MCF 10A (cell line): ENCODE results near the gene SH2D1A. TPM values are rescaled to one million over a fixed set of nuclear protein-coding genes. Genes with fewer than 3 reads are reported as not detected.

Source experiments
- BruUV-seq: library from RNA; stranded (reverse); fragments of 400-500 nt; replicated peaks from 2 replicates; lab custom pipeline; 2021; lab: Mats Ljungman, UMichigan
- CTCF ChIA-PET: fragments of 300-600 bp; sonication (Branson Sonifier 250); formaldehyde crosslinking; extraction: SDS; loops from one replicate; lab custom pipeline; 2021; ENCODE audit warnings: antibody characterized with exemption, inconsistent platforms; lab: Yijun Ruan, JAX
- POLR2A ChIA-PET: fragments of 300-600, 350-650 bp; sonication (Branson Sonifier 250); formaldehyde crosslinking; extraction: SDS; loops from one replicate; lab custom pipeline; 2020; ENCODE audit warnings: antibody characterized with exemption, inconsistent platforms; lab: Yijun Ruan, JAX
- DNase-seq: peaks from one replicate; pipeline ENCODE4 v3.0.0-alpha.2; 2018; ENCODE audit not compliant: unreplicated experiment
- H3K27ac Mint-ChIP-seq: one replicate; pipeline ENCODE4 v1.8.0; 2022; ENCODE audit warnings: mild to moderate bottlenecking, low read depth, mixed read lengths; ENCODE audit not compliant: unreplicated experiment
- H3K27me3 Mint-ChIP-seq: one replicate; pipeline ENCODE4 v1.8.0; 2022; ENCODE audit warnings: mixed read lengths; ENCODE audit not compliant: insufficient read depth, unreplicated experiment
- H3K36me3 Mint-ChIP-seq: one replicate; pipeline ENCODE4 v1.8.0; 2022; ENCODE audit warnings: mild to moderate bottlenecking, moderate library complexity, mixed read lengths; ENCODE audit not compliant: insufficient read depth, unreplicated experiment
- H3K4me1 Mint-ChIP-seq: one replicate; pipeline ENCODE4 v1.8.0; 2022; ENCODE audit warnings: mixed read lengths; ENCODE audit not compliant: insufficient read depth, unreplicated experiment
- H3K4me3 Mint-ChIP-seq: one replicate; pipeline ENCODE4 v1.8.0; 2022; ENCODE audit warnings: mild to moderate bottlenecking, moderate library complexity, mixed read lengths; ENCODE audit not compliant: unreplicated experiment
- H3K9me3 Mint-ChIP-seq: one replicate; pipeline ENCODE4 v1.8.0; 2022; ENCODE audit warnings: mixed read lengths; ENCODE audit not compliant: unreplicated experiment
- intact Hi-C: fragments of 100-400 bp; cut with micrococcal nuclease; formaldehyde crosslinking; loops from 2 replicates; pipeline ENCODE4 v1.14.1; 2022
- total RNA-seq: library from RNA; stranded (reverse); gene quantifications from 2 replicates; pipeline ENCODE4 v1.2.3, GENCODE V29; 2022
- TF ChIP-seq, protein P1 (sequence below): fragments of 200-600 bp; IDR thresholded peaks from one replicate; pipeline ENCODE4 v1.8.0; 2022; ENCODE audit warnings: antibody characterized with exemption, mild to moderate bottlenecking; ENCODE audit not compliant: unreplicated experiment

The SH2D1A gene
- total RNA-seq, 1 experiment from 2014 or later = not detected

DNA sequence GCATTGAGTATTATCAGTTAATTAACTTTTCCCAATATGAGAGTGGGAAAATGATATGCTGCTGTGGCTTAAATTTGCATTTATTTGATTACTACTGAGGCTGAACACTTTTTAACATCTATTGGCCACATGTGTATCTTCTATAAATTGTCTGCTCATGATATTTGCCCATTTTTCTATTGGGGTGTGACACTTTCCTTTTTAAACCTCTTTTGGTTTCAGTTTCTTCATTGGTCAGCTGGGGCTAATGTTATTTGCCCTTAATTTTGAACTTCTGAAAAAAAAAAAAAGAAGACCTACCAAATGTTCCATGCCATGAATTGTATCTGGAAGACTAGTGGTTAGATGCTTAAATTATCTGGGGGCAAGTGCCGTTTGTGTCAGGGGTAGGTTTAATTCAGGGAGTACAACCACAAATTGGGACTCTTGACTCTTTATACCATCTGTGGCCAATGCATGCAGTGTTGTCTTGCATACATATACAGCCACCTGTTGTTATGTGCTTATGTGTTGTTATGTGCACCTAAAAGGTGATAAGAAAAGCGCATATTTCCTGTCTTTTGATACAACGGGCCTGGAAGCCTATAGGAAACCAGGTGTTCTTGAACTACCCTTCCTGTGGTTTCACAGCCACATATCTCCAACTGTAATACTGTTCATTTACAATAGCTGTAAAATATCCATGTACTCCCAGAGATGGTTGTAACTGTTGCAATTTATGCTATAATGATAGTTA lies 49.0 kb downstream of the SH2D1A start:
- TF ChIP-seq, protein P1, sequence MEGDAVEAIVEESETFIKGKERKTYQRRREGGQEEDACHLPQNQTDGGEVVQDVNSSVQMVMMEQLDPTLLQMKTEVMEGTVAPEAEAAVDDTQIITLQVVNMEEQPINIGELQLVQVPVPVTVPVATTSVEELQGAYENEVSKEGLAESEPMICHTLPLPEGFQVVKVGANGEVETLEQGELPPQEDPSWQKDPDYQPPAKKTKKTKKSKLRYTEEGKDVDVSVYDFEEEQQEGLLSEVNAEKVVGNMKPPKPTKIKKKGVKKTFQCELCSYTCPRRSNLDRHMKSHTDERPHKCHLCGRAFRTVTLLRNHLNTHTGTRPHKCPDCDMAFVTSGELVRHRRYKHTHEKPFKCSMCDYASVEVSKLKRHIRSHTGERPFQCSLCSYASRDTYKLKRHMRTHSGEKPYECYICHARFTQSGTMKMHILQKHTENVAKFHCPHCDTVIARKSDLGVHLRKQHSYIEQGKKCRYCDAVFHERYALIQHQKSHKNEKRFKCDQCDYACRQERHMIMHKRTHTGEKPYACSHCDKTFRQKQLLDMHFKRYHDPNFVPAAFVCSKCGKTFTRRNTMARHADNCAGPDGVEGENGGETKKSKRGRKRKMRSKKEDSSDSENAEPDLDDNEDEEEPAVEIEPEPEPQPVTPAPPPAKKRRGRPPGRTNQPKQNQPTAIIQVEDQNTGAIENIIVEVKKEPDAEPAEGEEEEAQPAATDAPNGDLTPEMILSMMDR = no peak
- Mint-ChIP-seq H3K36me3 (peaks cover 6% of the 10 kb centered on the region), H3K27ac (no peak overlapping the region), H3K4me3 (no peak overlapping the region), H3K4me1 (no peaks in the 10 kb centered on the region), H3K9me3 (no peaks in the 10 kb centered on the region), H3K27me3 (no peaks in the 10 kb centered on the region)
- intact Hi-C loops = no loop called here
- no peak for DNase-seq
- ChIA-PET POLR2A (no interaction called here), CTCF (interaction anchor here (0.7 to 2.0 kb wide), 3 partner anchors 11 to 746 kb away, joined by 3 to 16 read pairs (median 14); no protein-coding TSS in a partner anchor)
- no TSS peak for BruUV-seq

DNA sequence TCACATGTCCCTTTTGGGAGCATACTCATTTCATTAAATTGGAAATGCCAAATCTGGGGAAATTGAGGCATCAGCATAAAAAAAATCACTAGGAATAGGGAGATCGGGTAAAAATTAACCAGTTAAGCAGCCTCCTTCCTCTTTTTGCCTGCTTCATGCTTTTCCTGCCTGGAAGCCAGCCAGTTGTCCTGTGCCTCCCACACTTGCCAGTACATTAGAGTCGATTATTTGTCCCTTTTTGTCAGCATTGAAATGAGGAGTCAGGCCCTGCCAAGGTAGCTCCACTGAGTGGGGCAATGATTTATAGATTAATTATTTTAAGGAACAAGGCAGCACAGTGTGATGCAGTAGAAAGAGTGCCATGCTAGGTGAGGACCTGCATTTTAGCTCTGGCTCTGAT lies 55.3 kb downstream of the SH2D1A start:
- BruUV-seq = no TSS peak
- H3K36me3 Mint-ChIP-seq = no peaks in the 10 kb centered on the region
- H3K4me3 Mint-ChIP-seq = no peak overlapping the region
- intact Hi-C loops = loop anchor here (10.0 kb wide), 1 partner anchor 567 kb away; no protein-coding TSS in a partner anchor
- H3K4me1 Mint-ChIP-seq = no peaks in the 10 kb centered on the region
- H3K27me3 Mint-ChIP-seq = no peaks in the 10 kb centered on the region
- CTCF ChIA-PET = interaction anchor here (1.0 to 2.9 kb wide), 4 partner anchors 10 to 730 kb away, joined by 4 to 15 read pairs (median 6); no protein-coding TSS in a partner anchor
- H3K27ac Mint-ChIP-seq = no peak overlapping the region
- TF ChIP-seq, protein P1 = no peak
- DNase-seq = no peak
- POLR2A ChIA-PET = no interaction called here
- H3K9me3 Mint-ChIP-seq = no peaks in the 10 kb centered on the region

DNA sequence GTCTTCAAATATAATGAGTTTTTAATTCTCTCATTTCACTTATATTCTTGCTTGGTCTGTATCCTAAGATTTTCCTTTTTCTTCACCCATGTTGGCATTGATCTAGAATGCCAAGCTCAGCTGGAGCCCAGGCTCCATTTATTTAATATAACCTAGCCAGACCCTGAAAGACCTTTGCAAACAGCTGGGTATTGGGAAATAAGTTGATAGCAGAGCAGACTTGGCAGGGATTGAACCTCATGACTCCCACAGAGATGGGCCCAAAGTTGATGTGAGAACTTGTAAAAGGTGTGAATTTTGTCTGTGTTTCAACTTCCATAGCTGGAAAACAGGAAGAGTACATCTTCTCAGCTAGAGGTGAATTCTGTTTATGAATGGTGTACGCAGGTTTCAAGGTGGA lies 59.5 kb downstream of the SH2D1A start:
- ChIA-PET CTCF (interaction anchor here (0.6 to 3.9 kb wide), 26 partner anchors 9 to 839 kb away, joined by 3 to 79 read pairs (median 4); no protein-coding TSS in a partner anchor), POLR2A (interaction anchor here (0.7 to 2.4 kb wide), 4 partner anchors 9 to 728 kb away, joined by 3 to 15 read pairs (median 3); no protein-coding TSS in a partner anchor)
- Mint-ChIP-seq H3K4me1 (no peaks in the 10 kb centered on the region), H3K9me3 (no peaks in the 10 kb centered on the region), H3K4me3 (no peak overlapping the region), H3K27ac (no peak overlapping the region), H3K27me3 (no peaks in the 10 kb centered on the region), H3K36me3 (no peaks in the 10 kb centered on the region)
- BruUV-seq = no TSS peak
- DNase-seq = no peak
- intact Hi-C loops = loop anchor here (1.0 to 10.0 kb wide), 5 partner anchors 309 to 1733 kb away; no protein-coding TSS in a partner anchor
- TF ChIP-seq, protein P1 = no peak
